ENCODE measurements around the gene IGF2BP2. TPM values are rescaled to one million over a fixed set of nuclear protein-coding genes. Genes with fewer than 3 reads are reported as not detected.
"Not testable (repeated sequence)": the region's sequence is repeated elsewhere in the genome, so short reads cannot be mapped to it uniquely, and the experiment has no call there.

The IGF2BP2 gene
- total RNA-seq, 1 donor from 2014 or later = 201 TPM

DNA sequence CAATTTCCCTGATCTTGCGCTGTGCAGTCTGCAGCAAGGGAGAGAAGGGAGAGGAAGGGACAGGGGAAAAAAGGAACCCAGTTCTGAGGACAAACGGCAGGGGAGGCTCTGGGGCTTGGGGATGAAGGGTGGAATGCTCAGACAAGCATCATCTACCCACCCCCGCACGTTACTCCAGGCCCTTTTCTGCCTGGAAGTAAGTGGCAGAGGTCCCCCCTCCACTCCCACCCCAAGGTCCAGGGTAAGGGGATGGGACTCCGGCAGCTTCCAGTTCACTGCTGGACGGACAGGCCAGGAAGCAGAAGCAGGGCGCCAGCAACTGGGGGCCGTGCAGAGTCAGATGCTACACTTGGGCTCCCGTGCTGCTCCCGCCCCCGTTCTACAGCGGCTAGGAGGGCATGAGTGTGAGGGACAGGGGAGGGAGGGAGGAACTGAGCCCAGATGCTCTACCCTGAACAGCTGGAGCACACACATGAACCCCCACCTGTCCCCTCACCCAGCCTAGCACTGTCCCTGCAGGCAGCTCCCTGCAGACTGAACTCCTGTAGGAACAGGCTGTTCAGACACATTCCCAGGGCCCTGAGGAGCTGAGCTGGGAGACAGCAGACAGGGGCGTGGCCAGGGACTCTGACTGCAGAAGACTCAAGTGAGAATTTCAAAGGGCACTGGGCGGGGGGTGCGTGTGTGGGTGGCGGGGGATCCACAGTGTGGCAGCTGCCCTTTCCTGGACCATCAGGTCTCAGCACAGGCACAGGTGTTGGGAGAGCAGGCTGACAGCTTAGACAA, 179.1 kb downstream of the IGF2BP2 start:
- H3K36me3 Mint-ChIP-seq = peaks cover 41% of the 10 kb centered on the region
- peak overlapping the region; percentile 34 for H3K27ac Mint-ChIP-seq
- no peak for TF ChIP-seq CTCF (IDR thresholded peaks at IDR 0.05; ENCODE audit: unreplicated experiment)
- H3K27me3 Mint-ChIP-seq (ENCODE audit: low read depth) = no peaks in the 10 kb centered on the region
- H3K9me3 Mint-ChIP-seq = no peaks in the 10 kb centered on the region
- no peaks in the 10 kb centered on the region for H3K4me1 Mint-ChIP-seq
- H3K4me3 Mint-ChIP-seq = no peak overlapping the region
- no peak for DNase-seq (ENCODE audit: low spot score in 2 of 2, unreplicated experiment in 2 of 2)

GRCh38 chr3:185645191-185645590, 179.7 kb downstream of the IGF2BP2 start:
- H3K27me3 Mint-ChIP-seq (ENCODE audit: low read depth); H3K9me3 Mint-ChIP-seq; DNase-seq (ENCODE audit: low spot score in 2 of 2, unreplicated experiment in 2 of 2); H3K4me1 Mint-ChIP-seq; H3K4me3 Mint-ChIP-seq; H3K27ac Mint-ChIP-seq: not testable (repeated sequence)
- H3K36me3 Mint-ChIP-seq = peaks cover 40% of the 10 kb centered on the region

GRCh38 chr3:185640308-185640707, 184.5 kb downstream of the IGF2BP2 start:
- Mint-ChIP-seq H3K27me3 (ENCODE audit: low read depth) (no peaks in the 10 kb centered on the region), H3K9me3 (no peaks in the 10 kb centered on the region), H3K27ac (peak overlapping the region; percentile 23), H3K4me1 (no peaks in the 10 kb centered on the region), H3K4me3 (no peak overlapping the region), H3K36me3 (peaks cover 12% of the 10 kb centered on the region)
- TF ChIP-seq CTCF (IDR thresholded peaks at IDR 0.05; ENCODE audit: unreplicated experiment) = no peak
- DNase-seq (ENCODE audit: low spot score in 2 of 2, unreplicated experiment in 2 of 2) = no peak

GRCh38 chr3:185639632-185640206, 185.1 kb downstream of the IGF2BP2 start:
- no peak overlapping the region for H3K4me3 Mint-ChIP-seq
- no peak for DNase-seq (ENCODE audit: low spot score in 2 of 2, unreplicated experiment in 2 of 2)
- H3K27ac Mint-ChIP-seq = no peak overlapping the region
- no peaks in the 10 kb centered on the region for H3K4me1 Mint-ChIP-seq
- H3K27me3 Mint-ChIP-seq (ENCODE audit: low read depth) = no peaks in the 10 kb centered on the region
- H3K36me3 Mint-ChIP-seq = peaks cover 9% of the 10 kb centered on the region
- TF ChIP-seq CTCF (IDR thresholded peaks at IDR 0.05; ENCODE audit: unreplicated experiment) = no peak
- H3K9me3 Mint-ChIP-seq = no peaks in the 10 kb centered on the region

DNA sequence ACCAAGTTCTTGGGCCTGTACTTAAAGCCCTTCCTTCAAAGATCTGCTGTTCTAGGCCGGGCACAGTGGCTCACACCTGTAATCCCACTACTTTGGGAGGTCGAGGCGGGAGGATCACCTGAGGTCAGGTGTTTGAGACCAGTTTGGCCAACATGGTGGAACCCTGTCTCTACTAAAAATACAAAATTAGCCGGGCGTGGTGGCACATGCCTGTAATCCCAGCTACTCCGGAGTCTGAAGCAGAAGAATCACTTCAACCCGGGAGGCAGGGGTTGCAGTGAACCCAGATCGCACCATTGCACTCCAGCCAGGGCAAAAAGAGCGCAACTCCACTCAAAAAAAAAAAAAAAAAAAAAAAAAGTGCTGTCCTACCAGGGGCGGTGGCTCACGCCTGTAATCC, 186.2 kb downstream of the IGF2BP2 start:
- DNase-seq (ENCODE audit: low spot score in 2 of 2, unreplicated experiment in 2 of 2); H3K27ac Mint-ChIP-seq; H3K9me3 Mint-ChIP-seq; H3K4me3 Mint-ChIP-seq; H3K27me3 Mint-ChIP-seq (ENCODE audit: low read depth); H3K36me3 Mint-ChIP-seq; H3K4me1 Mint-ChIP-seq: not testable (repeated sequence)

- peaks cover 8% of the 10 kb centered on the region for H3K36me3 Mint-ChIP-seq
- H3K27me3 Mint-ChIP-seq (ENCODE audit: low read depth) = no peaks in the 10 kb centered on the region
- peak overlapping the region; percentile 0 for H3K27ac Mint-ChIP-seq
- DNase-seq (ENCODE audit: low spot score in 2 of 2, unreplicated experiment in 2 of 2) = no peak
- no peak overlapping the region for H3K4me3 Mint-ChIP-seq
- H3K4me1 Mint-ChIP-seq = no peaks in the 10 kb centered on the region
- H3K9me3 Mint-ChIP-seq = no peaks in the 10 kb centered on the region
- TF ChIP-seq CTCF (IDR thresholded peaks at IDR 0.05; ENCODE audit: unreplicated experiment) = no peak
These were observed 187.5 kb downstream of the IGF2BP2 start for GRCh38 chr3:185637388-185637787.

Data from mesothelial cell of epicardium (in vitro differentiated cells).